SK-N-MC (cell line): ENCODE measurements around the gene TBX2.

ENCODE experiments used
- EZH2 ChIP-seq: fragments of 200-600 bp; sonication (generic); IDR thresholded peaks from one replicate; pipeline ENCODE4 v1.6.1; 2017; ENCODE audit warnings: antibody characterized with exemption
- FOXP2 ChIP-seq: optimal IDR thresholded peaks from 2 replicates; pipeline ENCODE3; 2011; ENCODE audit warnings: mild to moderate bottlenecking, moderate library complexity; ENCODE audit not compliant: insufficient read depth; ENCODE audit errors: extremely low read length, control extremely low read depth

DNA sequence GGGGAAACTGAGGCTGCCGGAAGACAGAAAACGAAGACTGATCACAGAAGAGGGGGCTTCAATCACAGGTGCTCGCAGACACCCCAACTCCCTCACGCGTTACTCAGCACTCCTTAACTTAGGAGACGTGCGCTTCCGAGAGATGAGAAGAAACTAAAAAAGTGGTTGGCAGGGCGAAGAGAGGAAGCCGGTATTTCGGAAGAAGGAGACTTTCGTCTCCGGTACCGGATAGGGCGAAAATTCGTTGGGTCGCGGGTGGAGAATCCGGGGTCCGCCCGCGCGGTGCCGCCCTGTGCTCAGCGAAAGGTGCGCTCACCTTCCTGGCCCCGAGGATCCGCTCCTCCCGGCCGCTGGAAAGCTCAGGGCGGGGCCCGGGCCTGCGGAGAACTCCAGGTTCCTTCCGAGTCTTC, 917 bp upstream of the TBX2 start:
- TF ChIP-seq EZH2 (no peak), FOXP2 (no peak)
